ENCODE results near the gene GRIN2A.

- TF ChIP-seq CTCF (conservative IDR thresholded peaks at IDR 0.05; ENCODE audit: low read length) (no peak), EZH2phosphoT487 (IDR thresholded peaks at IDR 0.05; ENCODE audit: borderline replicate concordance, low read depth, low read length) (no peak)
Measured at GRCh38 chr16:10013364-10013763, 168.9 kb downstream of the GRIN2A start.

All from OCI-LY7 (cell line).